HG02938 (cell line): ENCODE results near the gene DNAH9.
A peak's percentile ranks its signal among the peaks of the same experiment; 100 is the strongest.
"Not testable (repeated sequence)": the region's sequence is repeated elsewhere in the genome, so short reads cannot be mapped to it uniquely, and the experiment has no call there.

Source experiments
- ATAC-seq: cut with Tn5 transposase; IDR thresholded peaks from one replicate; pipeline ENCODE4 v1.9.1; 2021; ENCODE audit warnings: mild to moderate bottlenecking, moderate library complexity; ENCODE audit not compliant: unreplicated experiment

DNAH9 gene

DNA sequence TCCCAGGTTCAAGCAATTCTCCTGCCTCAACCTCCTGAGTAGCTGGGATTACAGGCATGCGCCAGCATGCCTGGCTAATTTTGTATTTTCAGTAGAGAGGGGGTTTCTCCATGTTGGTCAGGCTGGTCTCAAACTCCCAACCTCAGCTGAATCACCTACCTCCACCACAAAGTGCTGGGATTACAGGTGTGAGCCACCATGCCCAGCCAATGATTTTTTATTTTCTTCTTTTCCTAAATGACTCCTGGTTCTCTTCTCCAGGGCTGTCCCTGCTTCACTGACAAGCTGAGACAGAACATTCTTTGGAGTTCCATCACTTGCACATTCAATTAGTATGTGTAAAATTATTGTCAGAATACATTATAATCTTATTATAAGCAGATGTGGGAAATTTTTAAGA, 351.3 kb downstream of the DNAH9 start:
- not testable (repeated sequence) for ATAC-seq

DNA sequence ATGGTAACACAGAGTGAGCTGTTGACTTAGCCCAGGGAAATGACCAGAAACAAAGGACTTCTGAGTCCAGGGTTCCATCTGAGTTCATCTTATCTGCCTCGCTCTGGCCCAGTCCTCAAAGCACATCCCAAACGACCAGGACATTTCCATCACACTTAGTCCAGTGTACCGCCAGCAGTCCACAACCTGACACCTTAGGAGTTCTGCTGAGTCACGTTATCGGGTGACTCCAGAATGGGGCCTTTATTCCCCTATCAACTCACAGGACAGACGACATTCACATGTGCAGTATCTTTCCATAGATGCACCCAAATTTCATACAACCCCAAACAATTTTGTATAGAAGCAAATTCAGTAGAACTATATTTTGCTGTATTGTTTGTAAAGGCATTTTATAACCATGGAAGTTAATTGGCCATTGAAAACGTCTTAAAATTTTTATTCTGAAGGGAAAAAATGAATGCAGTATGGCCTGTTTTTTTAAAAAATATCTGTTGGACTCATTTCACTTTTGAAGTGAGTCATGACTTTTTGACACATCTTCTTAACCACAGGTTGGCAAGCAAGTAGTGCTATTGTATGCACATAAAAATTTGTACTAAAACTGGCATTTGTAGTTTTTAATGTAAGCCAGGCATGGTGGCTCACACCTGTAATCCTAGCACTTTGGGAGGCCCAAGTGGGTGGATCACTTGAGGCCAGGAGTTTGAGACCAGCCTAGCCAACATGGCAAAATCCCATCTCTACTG, 352.7 kb downstream of the DNAH9 start:
- no peak for ATAC-seq

DNA sequence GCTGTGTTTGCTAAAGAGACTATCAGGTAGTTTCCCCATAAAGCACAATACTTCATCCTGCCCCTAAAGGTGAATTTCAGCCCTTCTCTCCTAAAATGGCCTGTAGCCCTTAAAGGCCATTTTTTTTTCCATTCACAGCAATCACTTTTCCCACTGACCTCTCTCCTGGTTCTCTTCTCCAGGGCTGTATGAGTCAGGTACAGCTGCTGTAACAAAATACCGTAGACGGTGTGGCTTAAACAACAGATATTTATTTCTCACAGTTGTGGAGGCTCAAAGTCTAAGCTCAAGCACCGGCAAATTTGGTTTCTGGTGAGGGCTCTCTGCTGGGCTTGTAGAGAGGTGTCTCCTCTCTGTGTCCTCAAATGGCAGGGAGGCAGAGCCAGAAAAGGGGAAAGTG, 354.3 kb downstream of the DNAH9 start:
- ATAC-seq = no peak

DNA sequence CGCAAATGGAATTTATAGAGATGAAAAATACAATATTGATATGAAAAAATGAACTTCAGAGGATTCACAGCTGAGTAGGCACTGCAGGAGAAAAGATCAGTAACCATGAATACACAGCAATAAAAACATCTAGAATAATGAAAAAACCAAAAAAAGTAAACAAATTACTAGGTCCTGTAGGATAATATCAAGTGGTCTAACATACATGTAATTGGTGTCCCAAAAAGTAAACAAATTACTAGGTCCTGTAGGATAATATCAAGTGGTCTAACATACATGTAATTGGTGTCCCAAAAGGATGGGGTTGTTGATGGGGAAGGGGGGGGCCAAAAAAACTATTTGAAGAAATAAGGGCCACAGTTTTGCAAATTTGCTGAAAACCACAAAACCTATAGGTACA, 355.7 kb downstream of the DNAH9 start:
- no peak for ATAC-seq

DNA sequence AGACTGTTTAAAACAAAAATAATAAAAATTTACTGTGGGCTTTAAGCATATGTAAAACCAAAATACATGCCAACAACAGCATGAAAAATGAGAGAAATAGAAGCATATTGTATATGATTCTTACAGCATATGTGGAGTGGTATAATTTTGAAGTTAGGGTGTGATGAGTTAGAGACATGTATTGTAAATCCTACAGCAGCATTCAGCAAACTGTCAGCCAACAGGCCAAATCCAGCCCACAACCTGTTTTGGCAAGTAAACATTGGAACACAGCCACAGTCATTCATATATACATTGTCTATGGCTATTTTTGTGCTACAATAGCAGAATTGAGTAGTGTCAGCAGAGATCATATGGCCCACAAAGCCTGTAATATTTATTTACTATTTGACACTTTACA, 356.7 kb downstream of the DNAH9 start:
- no peak for ATAC-seq

DNA sequence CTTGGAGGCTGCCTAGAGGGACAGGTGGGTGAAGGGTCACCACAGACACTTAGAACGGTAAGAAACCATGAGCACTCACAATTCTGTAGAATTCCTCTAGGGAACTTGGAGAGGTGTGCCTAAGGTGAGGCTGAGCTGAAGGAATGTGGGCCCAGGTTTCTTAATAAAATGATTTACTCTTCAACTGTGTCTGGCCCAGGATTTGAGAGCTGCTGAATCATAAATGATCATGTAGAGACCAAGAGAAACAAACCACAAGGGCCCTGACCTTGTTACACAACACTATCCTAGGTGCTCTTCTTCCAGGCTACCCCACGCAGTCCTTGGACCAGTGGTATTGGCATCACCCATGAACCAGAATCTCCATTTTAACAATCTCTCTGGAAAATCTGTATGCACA, 371.3 kb downstream of the DNAH9 start:
- ATAC-seq = no peak

DNA sequence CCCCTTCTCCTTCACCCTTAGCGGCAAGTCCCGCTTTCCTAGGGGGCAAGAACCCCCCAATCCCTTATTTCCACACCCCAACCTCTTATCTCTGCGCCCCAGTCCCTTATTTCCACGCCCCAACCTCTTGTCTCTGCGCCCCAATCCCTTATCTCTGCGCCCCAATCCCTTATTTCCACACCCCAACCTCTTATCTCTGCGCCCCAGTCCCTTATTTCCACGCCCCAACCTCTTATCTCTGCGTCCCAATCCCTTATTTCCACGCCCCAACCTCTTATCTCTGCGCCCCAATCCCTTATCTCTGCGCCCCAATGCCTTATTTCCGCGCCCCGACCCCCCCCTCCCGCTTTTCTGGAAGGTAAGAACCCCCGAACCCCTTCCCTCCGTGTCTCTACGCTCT, 374.5 kb downstream of the DNAH9 start:
- ATAC-seq = not testable (repeated sequence)

DNA sequence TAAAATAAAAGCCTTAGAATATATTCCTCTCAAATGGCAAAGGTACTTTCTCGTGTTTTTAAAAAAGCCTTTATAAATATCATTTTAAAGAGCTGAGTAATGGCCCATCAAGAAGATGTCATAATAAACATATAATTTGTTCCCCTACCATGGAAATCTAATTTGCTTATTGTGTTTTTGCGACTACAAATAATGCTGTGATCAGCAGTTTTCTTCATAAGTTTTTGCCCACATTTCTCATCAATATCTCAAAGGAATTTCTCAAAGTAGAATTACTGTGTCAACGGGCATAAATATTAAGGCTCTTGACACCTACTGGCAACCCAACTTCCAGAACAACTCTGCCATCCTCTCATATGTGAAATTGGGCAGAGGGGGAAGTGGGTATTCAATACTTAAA, 381.5 kb downstream of the DNAH9 start:
- ATAC-seq = no peak

DNA sequence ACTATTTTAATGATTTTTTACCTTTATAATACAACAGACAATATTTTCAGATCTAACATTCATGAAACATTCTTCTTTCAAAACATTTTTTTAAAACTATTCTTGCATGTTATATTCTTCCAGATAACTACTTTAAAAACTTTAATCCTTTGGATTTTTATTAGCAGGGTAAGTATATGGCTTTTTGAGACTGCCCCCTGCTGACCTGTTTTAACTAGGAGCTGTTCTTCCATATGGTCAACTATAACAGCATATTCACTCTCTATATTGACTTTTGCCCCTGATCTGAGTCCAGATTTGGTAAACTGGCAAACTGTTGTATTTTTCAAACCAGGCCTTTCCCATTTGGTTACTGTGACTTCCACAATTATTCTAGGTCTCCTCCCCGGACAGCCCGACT, 382.5 kb downstream of the DNAH9 start:
- ATAC-seq = no peak

DNA sequence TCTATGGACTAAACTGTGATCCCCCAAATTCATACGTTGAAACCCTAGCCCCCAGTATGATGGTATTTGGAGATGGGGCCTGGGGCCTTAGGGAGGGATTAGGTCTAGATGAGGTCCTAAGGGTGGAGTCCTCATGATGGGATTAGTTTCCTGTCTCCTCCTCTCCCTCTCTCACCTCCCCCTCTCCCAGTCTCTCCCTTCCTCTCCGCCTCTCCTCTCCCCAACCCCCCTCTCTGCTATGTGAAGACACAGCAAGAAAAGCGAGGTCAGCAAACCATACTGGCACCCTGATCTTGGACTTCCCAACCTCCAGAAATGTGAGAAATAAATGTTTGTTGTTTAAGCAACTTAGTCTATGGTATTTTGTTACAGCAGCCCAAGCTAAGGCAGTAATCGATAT, 383.6 kb downstream of the DNAH9 start:
- no peak for ATAC-seq

DNA sequence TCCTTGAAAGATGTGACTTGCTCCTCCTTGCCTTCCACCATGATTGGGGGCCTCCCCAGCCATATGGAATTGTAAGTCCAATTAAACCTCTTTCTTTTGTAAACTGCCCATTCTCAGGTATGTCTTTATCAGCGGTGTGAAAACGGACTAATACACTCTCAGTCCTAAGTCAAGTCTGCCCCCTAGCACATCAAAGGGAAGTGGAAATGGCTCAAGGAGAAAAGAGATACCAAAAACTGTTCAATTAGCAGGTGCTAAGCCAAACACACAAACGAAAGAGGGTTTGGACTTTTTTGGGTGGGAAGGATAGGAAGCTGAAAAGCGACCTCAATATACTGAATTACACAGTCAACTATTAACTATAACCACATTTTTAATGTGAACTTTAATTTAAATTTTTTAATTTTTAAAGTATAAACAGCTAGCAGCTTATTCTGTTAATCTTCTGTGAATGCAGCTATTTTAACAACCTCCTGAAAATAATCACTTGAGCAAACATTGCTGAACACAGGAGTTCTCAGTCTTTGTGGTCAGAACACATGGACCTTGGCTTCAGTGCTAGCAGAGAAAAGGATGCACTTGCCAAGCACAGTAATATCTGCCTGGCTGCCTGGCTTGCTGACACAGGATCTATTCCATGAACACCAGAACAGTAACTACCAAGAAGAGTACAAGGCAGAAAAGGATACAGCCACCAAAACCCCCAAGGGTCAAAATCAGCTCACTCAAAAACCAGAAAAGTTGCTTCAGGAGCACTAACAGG, 388.1 kb downstream of the DNAH9 start:
- ATAC-seq = no peak

DNA sequence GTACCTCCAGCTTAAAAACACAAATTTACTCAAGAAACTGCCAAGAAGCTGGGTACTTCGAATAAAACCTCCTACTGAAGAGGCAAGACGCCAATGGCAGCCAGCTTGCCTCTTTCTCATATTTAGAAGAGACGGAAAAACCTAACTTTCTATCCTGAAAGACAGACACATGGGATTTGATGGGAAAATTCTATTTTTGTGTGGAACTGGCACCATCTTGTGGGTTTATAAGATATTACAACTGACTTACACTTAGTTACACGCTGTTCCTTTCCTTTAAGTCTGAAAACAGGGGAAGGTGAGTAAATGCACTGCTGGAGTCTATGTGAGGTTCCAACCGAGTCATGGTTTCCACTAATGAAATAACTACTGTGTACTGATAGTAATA, 388.7 kb downstream of the DNAH9 start:
- no peak for ATAC-seq

DNA sequence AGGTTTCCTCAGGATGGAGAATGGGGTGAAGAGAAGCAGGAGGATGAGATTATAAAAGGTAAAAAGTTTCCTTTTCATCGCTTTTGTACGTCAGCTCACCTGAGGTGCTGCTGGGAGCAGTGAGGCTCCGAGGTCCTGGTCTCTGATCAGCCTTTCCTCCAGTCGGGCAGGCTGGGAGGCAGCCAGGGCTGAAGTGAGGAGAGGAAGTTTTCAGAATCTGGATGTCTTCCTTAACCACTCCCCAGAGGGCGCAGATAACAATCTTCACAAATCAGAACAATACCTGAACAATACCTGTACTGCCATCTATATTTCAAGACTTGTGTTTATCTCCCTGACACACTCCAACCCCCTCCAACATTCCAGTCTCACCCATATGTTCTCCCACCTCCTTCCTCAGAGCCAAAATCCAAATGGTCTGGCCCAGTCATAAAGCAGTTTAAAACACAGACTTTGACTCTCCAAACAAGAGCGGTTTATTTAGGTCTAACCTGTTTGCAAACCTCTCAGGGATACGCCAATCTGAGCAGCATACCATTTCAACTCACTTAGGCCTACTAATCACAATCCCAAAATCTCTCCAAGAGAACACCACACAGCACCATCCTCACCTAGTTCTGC, 392.2 kb downstream of the DNAH9 start:
- ATAC-seq = no peak

DNA sequence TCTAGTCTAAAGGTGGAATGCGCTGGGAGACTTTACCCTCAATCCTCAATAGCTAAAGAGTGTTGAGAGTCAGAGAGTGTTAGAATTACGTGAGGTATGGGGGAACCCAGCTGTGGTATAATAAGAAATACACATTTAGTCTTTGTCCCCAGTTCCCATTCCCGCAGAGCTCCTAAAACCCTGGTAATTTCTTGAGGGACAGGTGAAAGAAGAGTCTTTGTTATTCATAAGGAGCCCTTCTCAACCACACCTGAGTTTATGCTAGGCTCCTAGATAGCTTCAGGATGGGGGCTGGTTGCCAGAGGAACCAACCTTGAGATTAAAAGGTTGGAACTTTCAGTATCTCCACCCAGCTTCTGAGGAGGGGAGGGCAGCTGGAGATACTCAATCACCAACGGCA, 393.2 kb downstream of the DNAH9 start:
- no peak for ATAC-seq

DNA sequence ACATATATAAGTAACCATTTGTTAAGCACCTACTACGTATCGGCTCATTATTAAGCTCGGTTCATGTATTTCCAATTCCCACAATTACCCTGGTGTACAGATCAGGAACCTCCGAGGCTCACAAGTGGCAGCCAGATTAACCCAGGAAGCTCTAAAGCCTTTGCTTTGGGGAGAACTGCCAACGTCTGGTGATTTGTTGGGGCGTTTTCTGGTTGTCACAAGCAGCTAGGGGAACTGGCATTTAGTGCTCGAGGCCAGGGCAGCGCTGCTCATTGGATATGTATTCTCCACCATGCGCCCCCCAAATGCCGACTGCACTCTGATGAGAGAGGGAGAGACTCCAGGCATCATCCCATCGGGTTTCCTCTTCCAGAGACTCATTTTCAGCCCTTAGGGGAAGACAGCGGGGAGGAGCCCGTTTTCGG, 398.5 kb downstream of the DNAH9 start:
- peak; percentile 50 for ATAC-seq

DNA sequence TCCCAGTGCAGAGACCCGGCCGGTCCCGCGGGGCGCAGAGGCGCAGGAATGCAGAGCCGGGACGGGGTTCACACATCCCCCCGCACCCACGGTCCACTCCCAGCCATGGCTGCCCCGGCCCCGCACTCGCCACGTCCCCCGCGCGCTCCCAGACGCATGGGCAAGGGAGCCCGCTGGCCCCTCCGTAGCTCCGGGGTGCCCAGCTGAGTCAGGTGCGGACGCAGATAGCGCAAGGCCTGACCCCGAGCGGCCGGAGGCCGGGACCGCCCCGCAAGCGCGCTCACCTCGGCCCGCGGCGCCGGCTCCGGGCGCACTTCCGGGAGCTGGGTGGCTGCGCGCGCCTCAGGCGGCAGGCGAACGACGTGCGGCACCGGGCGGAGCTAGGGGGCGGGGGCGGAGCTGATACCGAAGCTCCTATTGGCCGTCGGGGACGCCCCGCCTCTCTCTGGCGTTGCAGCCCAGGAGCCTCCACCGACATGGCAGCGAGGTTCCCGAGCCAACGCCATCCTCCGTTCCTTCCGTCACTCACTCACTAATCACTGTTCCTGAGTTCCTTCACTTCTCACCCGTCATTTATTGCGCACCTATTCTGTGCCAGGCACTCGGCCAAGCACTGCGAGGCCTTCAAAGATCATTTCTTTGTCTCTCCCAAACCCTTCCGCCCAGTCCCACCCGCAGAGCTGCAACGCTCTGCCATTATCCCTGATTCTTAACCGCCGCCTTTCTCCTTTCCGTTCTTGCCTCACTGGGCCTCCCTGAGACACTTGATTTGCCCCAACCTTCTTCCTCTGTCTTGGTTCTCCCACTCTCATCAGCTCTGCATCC, 399.1 kb downstream of the DNAH9 start, which contains the start of gene ZNF18:
ZNF18 (minus strand) TSS at position 329 of the 825 bp plus-strand sequence. CDS start 4,646 bp downstream, outside the sequence.
- peak; percentile 95 for ATAC-seq

DNA sequence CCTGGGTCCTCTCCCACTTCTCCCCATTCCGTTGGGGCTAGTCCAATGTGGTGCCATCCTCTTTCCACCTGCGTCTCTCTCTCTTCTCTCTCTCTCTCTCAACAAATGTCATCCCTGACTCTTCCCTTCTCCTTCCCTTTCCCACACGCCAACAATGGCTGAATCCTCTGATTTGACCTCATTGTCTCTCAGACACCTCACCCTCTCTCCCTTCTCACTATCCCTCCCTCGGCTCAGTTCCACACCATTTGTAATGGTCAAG, 399.6 kb downstream of the DNAH9 start:
- ATAC-seq = no peak

DNA sequence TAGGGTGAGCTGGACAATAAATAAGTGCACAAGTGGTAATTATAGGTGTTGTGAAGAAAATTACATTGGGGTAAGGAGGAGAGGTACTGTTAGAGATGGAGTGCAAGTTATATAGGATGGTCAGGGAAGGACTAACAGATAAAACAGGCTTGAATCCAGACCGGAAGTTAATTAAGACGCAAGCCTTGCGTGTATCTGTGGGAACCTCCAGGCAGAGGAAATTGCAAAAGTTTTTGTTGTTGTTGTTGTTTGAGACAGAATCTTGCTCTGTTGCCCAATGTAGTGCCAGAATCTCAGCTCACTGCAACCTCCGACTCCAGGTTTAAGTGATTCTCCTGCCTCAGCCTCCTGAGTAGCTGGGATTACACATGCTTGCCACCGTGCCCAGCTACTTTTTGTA, 401.4 kb downstream of the DNAH9 start:
- no peak for ATAC-seq

DNA sequence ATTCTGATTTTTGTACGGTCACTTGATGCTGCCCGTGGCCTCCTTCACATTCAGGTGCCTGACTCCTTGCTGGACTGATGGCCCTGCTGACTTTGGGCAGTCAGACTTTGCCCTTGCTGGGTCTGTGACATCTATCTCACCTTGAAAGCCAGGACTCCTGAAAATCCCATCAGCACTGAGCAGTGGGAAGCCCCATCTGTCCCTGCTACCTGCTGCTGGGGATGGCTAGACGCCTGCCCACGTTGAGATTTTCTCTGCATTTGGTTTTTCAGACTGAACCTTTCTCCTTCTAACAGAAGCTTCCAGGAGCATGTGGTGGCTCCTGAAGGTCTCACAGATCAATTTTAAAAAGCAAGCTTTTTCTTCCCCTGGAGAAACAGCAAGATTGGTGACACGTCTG, 409.2 kb downstream of the DNAH9 start:
- no peak for ATAC-seq
